Neural cell (in vitro differentiated cells): ENCODE measurements around the gene MORF4L2. TPM values are rescaled to one million over a fixed set of nuclear protein-coding genes. Genes with fewer than 3 reads are reported as not detected.

Experiments used
- H2AFZ ChIP-seq: fragments of 200-600, 300-800 bp; sonication (generic), shearing (Covaris generic); 2 replicates; pipeline ENCODE4 v1.6.0; 2014; ENCODE audit warnings: low read depth, mild to moderate bottlenecking, antibody characterized with exemption, low read length, moderate library complexity
- H3F3A ChIP-seq: fragments of 200-600 bp; shearing (Covaris generic); 2 replicates; pipeline ENCODE4 v1.6.1; 2016; ENCODE audit warnings: mild to moderate bottlenecking, moderate library complexity, mixed read lengths, antibody characterized with exemption, low read length; ENCODE audit not compliant: insufficient read depth, poor library complexity, severe bottlenecking
- H3K27ac ChIP-seq: fragments of 200-600, 300-800 bp; sonication (generic), shearing (Covaris generic); 2 replicates; pipeline ENCODE4 v1.5.1; 2014; ENCODE audit warnings: mild to moderate bottlenecking, low read length, moderate library complexity
- H3K27me3 ChIP-seq: fragments of 300-800, 200-600 bp; sonication (generic), shearing (Covaris generic); 2 replicates; pipeline ENCODE4 v1.6.0; 2014; ENCODE audit warnings: mild to moderate bottlenecking, low read depth, low read length, moderate library complexity; ENCODE audit not compliant: insufficient read depth
- H3K36me3 ChIP-seq: fragments of 300-800, 200-600 bp; sonication (generic), shearing (Covaris generic); 2 replicates; pipeline ENCODE4 v1.5.1; 2014; ENCODE audit warnings: mild to moderate bottlenecking, antibody characterized with exemption, low read length, moderate library complexity; ENCODE audit not compliant: insufficient read depth
- H3K4me2 ChIP-seq: fragments of 300-800, 200-600 bp; sonication (generic), shearing (Covaris generic); 2 replicates; pipeline ENCODE4 v1.6.0; 2014; ENCODE audit warnings: mild to moderate bottlenecking, low read length
- H3K4me3 ChIP-seq: fragments of 300-800, 200-600 bp; sonication (generic), shearing (Covaris generic); 2 replicates; pipeline ENCODE4 v1.5.1; 2014; ENCODE audit warnings: mild to moderate bottlenecking, low read length, moderate library complexity
- H3K79me2 ChIP-seq: fragments of 200-600 bp; shearing (Covaris generic); replicated peaks from 2 replicates; pipeline ENCODE4 v1.6.0; 2014; ENCODE audit warnings: mild to moderate bottlenecking, low read length, moderate library complexity; ENCODE audit not compliant: insufficient read depth
- H3K9ac ChIP-seq: fragments of 300-800, 200-600 bp; sonication (generic), shearing (Covaris generic); 2 replicates; pipeline ENCODE4 v1.6.1; 2016; ENCODE audit warnings: mild to moderate bottlenecking, low read length, mixed read lengths
- H3K9me2 ChIP-seq: fragments of 200-600 bp; shearing (Covaris generic); 2 replicates; pipeline ENCODE4 v1.6.1; 2016; ENCODE audit warnings: mild to moderate bottlenecking, low read length, mixed read lengths; ENCODE audit not compliant: insufficient read depth
- H3K9me3 ChIP-seq: fragments of 200-600, 300-800 bp; sonication (generic), shearing (Covaris generic); 2 replicates; pipeline ENCODE4 v1.6.1; 2016; ENCODE audit warnings: mild to moderate bottlenecking, mixed run types, low read length, moderate library complexity, mixed read lengths
- H4K20me1 ChIP-seq: fragments of 200-600 bp; shearing (Covaris generic); 2 replicates; pipeline ENCODE4 v1.6.1; 2016; ENCODE audit warnings: mild to moderate bottlenecking, mixed run types; ENCODE audit not compliant: insufficient read depth
- CTCF ChIP-seq: fragments of 450-650 bp; IDR thresholded peaks from 2 replicates; pipeline ENCODE4 v1.5.1; 2014; ENCODE audit warnings: antibody characterized with exemption, mild to moderate bottlenecking, moderate library complexity; ENCODE audit not compliant: poor library complexity, severe bottlenecking
- EP300 ChIP-seq: fragments of 450-650 bp; conservative IDR thresholded peaks from 2 replicates; pipeline ENCODE4 v1.6.1; 2014; ENCODE audit warnings: antibody characterized with exemption, mild to moderate bottlenecking, moderate library complexity; ENCODE audit not compliant: poor library complexity, severe bottlenecking
- EZH2 ChIP-seq: fragments of 200-600, 300-800 bp; shearing (Covaris generic), sonication (generic); IDR thresholded peaks from 2 replicates; pipeline ENCODE4 v1.6.1; 2014; ENCODE audit warnings: antibody characterized with exemption, low read length, borderline replicate concordance, mild to moderate bottlenecking; ENCODE audit not compliant: insufficient read depth, poor library complexity, severe bottlenecking
- MXI1 ChIP-seq: fragments of 450-650 bp; conservative IDR thresholded peaks from 2 replicates; pipeline ENCODE4 v1.6.1; 2014; ENCODE audit warnings: antibody characterized with exemption, mild to moderate bottlenecking; ENCODE audit not compliant: poor library complexity, severe bottlenecking
- POLR2AphosphoS5 ChIP-seq: IDR thresholded peaks from 2 replicates; pipeline ENCODE4 v1.6.1; 2012
- RAD21 ChIP-seq: fragments of 450-650 bp; conservative IDR thresholded peaks from 2 replicates; pipeline ENCODE4 v1.6.1; 2014; ENCODE audit warnings: antibody characterized with exemption, mild to moderate bottlenecking, moderate library complexity
- REST ChIP-seq: IDR thresholded peaks from 2 replicates; pipeline ENCODE4 v1.6.1; 2012; ENCODE audit warnings: borderline replicate concordance
- SMC3 ChIP-seq: fragments of 450-650 bp; conservative IDR thresholded peaks from 2 replicates; pipeline ENCODE4 v1.6.1; 2014; ENCODE audit warnings: antibody characterized with exemption, mild to moderate bottlenecking, moderate library complexity; ENCODE audit not compliant: poor library complexity
- TAF1 ChIP-seq: IDR thresholded peaks from 2 replicates; pipeline ENCODE4 v1.6.1; 2012; ENCODE audit warnings: low read depth
- polyA plus RNA-seq: library from polyadenylated mRNA; depleted of rRNA; stranded (reverse); fragments of >200 nt; gene quantifications from 2 replicates; pipeline ENCODE4 v1.2.3, GENCODE V29; 2014

MORF4L2 gene
- polyA plus RNA-seq, 1 donor from 2014 or later = 1,340 TPM

GRCh38 chrX:103626855-103627254 lies 59.6 kb downstream of the MORF4L2 start:
- Histone ChIP-seq H3F3A (no peaks in the 10 kb centered on the region), H3K27me3 (no peaks in the 10 kb centered on the region), H3K36me3 (no peaks in the 10 kb centered on the region)

More at GRCh38 chrX:103626855-103627254, 59.6 kb downstream of the MORF4L2 start:
- H3K9me2 ChIP-seq = no peaks in the 10 kb centered on the region
- H3K4me2 ChIP-seq = no peak overlapping the region
- H3K4me3 ChIP-seq = no peak overlapping the region
- no peak overlapping the region for H3K27ac ChIP-seq
- no peak for TF ChIP-seq POLR2AphosphoS5
- no peak for TF ChIP-seq CTCF
- TF ChIP-seq EP300 = no peak
- no peak for TF ChIP-seq RAD21
- no peak for TF ChIP-seq TAF1
- TF ChIP-seq SMC3 = no peak
- no peak for TF ChIP-seq EZH2
- no peak for TF ChIP-seq REST
- TF ChIP-seq MXI1 = no peak
- no peak overlapping the region for H2AFZ ChIP-seq
- H3K9me3 ChIP-seq = no peaks in the 10 kb centered on the region
- H3K9ac ChIP-seq = no peak overlapping the region
- no peaks in the 10 kb centered on the region for H4K20me1 ChIP-seq
- H3K79me2 ChIP-seq = peaks cover 6% of the 10 kb centered on the region

Other genes with a start within 250 kb of the MORF4L2 start
- gene RAB40A, start 167.2 kb downstream of the MORF4L2 start, polyA plus RNA-seq = 1.9 and 2.9 TPM in 2 replicates
- 121 and 130 TPM in 2 replicates for gene TCEAL4, start 101.2 kb downstream of the MORF4L2 start, polyA plus RNA-seq
- gene TCEAL3, start 78.7 kb downstream of the MORF4L2 start, polyA plus RNA-seq = 38.2 and 42.5 TPM in 2 replicates
- 89.4 and 101 TPM in 2 replicates for gene TCEAL1, start 57.7 kb downstream of the MORF4L2 start, polyA plus RNA-seq
- 1.0 and 1.6 TPM in 2 replicates for gene TMEM31, start 24.2 kb upstream of the MORF4L2 start, polyA plus RNA-seq
- 0.71 and 0.88 TPM in 2 replicates for gene PLP1, start 90.1 kb upstream of the MORF4L2 start, polyA plus RNA-seq
- gene RAB9B, start 145.6 kb upstream of the MORF4L2 start, polyA plus RNA-seq = 50.6 TPM in 2 replicates